ENCODE measurements around the gene NXPH1. TPM values are rescaled to one million over a fixed set of nuclear protein-coding genes. Genes with fewer than 3 reads are reported as not detected.

Gene NXPH1
- polyA plus RNA-seq, 1 of the 3 experiments (the other 2 are of a cell fraction) = not detected

DNA sequence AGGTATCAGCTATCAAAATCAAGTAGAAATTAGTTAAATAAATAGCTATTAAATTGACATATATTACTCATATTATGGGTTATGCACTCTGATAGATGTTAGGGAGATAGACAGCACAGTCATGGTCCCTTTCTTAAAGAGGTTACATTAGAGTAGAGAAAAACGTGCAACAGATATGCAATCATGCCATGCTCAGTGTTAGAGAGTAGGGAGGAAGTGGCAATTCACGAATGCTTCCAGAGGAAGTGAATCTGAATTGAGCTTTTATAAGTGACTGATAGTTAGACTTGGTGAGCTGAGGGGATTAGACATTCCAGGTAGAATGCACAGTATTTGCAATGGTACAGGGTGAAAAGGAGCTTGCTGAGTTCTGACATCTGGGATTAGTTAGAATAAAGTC, 349.8 kb downstream of the NXPH1 start:
- H3K36me3 ChIP-seq (replicated peaks in 1 of 2; ENCODE audit: control insufficient read depth in 1 of 2, insufficient read depth in 2 of 2, low read length in 1 of 2) = no peaks in the 10 kb centered on the region
- no peaks in the 10 kb centered on the region for H3K9me2 ChIP-seq
- no peak overlapping the region for H3K9ac ChIP-seq
- DNase-seq = no peak
- H3K4me2 ChIP-seq = no peak overlapping the region
- no peaks in the 10 kb centered on the region for H3K27me3 ChIP-seq (ENCODE audit: insufficient read depth)
- 26% methylated on average over 2 of the region's 2 CpGs for WGBS (ENCODE audit: low lambda C conversion rate)
- H3K9me3 ChIP-seq = no peaks in the 10 kb centered on the region
- no peak for TF ChIP-seq GABPA (IDR thresholded peaks at IDR 0.05; ENCODE audit: low read depth)
- TF ChIP-seq, protein P1, sequence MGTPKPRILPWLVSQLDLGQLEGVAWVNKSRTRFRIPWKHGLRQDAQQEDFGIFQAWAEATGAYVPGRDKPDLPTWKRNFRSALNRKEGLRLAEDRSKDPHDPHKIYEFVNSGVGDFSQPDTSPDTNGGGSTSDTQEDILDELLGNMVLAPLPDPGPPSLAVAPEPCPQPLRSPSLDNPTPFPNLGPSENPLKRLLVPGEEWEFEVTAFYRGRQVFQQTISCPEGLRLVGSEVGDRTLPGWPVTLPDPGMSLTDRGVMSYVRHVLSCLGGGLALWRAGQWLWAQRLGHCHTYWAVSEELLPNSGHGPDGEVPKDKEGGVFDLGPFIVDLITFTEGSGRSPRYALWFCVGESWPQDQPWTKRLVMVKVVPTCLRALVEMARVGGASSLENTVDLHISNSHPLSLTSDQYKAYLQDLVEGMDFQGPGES (IDR thresholded peaks at IDR 0.05; ENCODE audit: low read depth, low read length) = no peak
- no peak for TF ChIP-seq RFX5 (IDR thresholded peaks at IDR 0.05; ENCODE audit: low read length)
- no peak for TF ChIP-seq MXI1 (IDR thresholded peaks at IDR 0.05; ENCODE audit: low read depth, low read length)
- no peaks in the 10 kb centered on the region for H3F3A ChIP-seq (replicated peaks; ENCODE audit: insufficient read depth)
- ChIA-PET POLR2A (no interaction called here), CTCF (interaction anchor here (0.6 to 1.6 kb wide), 6 partner anchors 11 to 364 kb away, joined by 3 to 4 read pairs (median 4); no protein-coding TSS in a partner anchor)
- H2AFZ ChIP-seq (ENCODE audit: low read depth) = no peak overlapping the region
- no peaks in the 10 kb centered on the region; a peak in 2 of 4 replicates for H3K4me1 ChIP-seq (ENCODE audit: control insufficient read depth in 1 of 2, insufficient read depth in 2 of 2, low read depth in 1 of 2, low read length in 1 of 2)
- no peak overlapping the region for H3K27ac ChIP-seq (ENCODE audit: low read depth in 2 of 2, low read length in 1 of 2)
- no peak overlapping the region for H3K4me3 ChIP-seq (ENCODE audit: low read depth in 2 of 2, low read length in 1 of 2)
- no peaks in the 10 kb centered on the region for H3K79me2 ChIP-seq (ENCODE audit: insufficient read depth)
- no peaks in the 10 kb centered on the region for H4K20me1 ChIP-seq (ENCODE audit: insufficient read depth)

DNA sequence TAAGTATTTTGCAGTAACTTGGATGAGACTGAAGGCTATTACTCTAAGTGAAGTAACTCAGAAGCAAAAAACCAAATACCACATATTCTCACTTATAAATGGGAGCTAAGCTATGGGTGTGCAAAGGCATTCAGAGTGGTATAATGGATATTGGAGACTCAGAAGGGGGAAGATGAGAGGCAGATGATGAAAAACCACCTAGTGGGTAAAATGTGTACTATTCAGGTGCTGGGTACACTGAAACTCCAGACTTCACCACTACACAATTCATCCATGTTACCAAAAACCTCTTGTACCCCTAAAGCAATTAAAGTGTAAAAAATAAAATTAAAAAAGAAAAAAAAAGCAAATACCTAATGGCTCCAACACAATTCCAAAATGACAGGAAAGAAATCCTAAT, 351.7 kb downstream of the NXPH1 start:
- Histone ChIP-seq H3K27ac (ENCODE audit: low read depth in 2 of 2, low read length in 1 of 2) (no peak overlapping the region), H3K9me3 (no peaks in the 10 kb centered on the region), H3K4me2 (no peak overlapping the region), H3K27me3 (ENCODE audit: insufficient read depth) (no peaks in the 10 kb centered on the region), H2AFZ (ENCODE audit: low read depth) (no peak overlapping the region), H4K20me1 (ENCODE audit: insufficient read depth) (no peaks in the 10 kb centered on the region), H3K9me2 (no peaks in the 10 kb centered on the region), H3K79me2 (ENCODE audit: insufficient read depth) (no peaks in the 10 kb centered on the region), H3K36me3 (replicated peaks in 1 of 2; ENCODE audit: control insufficient read depth in 1 of 2, insufficient read depth in 2 of 2, low read length in 1 of 2) (no peaks in the 10 kb centered on the region), H3K4me3 (ENCODE audit: low read depth in 2 of 2, low read length in 1 of 2) (no peak overlapping the region), H3F3A (replicated peaks; ENCODE audit: insufficient read depth) (no peaks in the 10 kb centered on the region), H3K4me1 (ENCODE audit: control insufficient read depth in 1 of 2, insufficient read depth in 2 of 2, low read depth in 1 of 2, low read length in 1 of 2) (no peaks in the 10 kb centered on the region; a peak in 2 of 4 replicates), H3K9ac (no peak overlapping the region)
- ChIA-PET POLR2A (no interaction called here), CTCF (no interaction called here)
- TF ChIP-seq TEAD4 (IDR thresholded peaks at IDR 0.05; ENCODE audit: borderline replicate concordance, insufficient read depth) (no peak), FOSL2 (IDR thresholded peaks at IDR 0.05; ENCODE audit: borderline replicate concordance, low read depth) (no peak), RXRA (IDR thresholded peaks at IDR 0.05; ENCODE audit: borderline replicate concordance, low read depth) (no peak), ELF1 (IDR thresholded peaks at IDR 0.05) (no peak), MEF2A (IDR thresholded peaks at IDR 0.05; ENCODE audit: borderline replicate concordance, low read depth) (no peak), NRF1 (IDR thresholded peaks at IDR 0.05; ENCODE audit: low read depth, low read length) (no peak), TCF12 (IDR thresholded peaks at IDR 0.05) (no peak), GABPA (IDR thresholded peaks at IDR 0.05; ENCODE audit: low read depth) (no peak), RCOR1 (IDR thresholded peaks at IDR 0.05; ENCODE audit: low read length) (no peak), CHD2 (IDR thresholded peaks at IDR 0.05; ENCODE audit: low read length, partially characterized antibody) (no peak)
- TF ChIP-seq, protein P2, sequence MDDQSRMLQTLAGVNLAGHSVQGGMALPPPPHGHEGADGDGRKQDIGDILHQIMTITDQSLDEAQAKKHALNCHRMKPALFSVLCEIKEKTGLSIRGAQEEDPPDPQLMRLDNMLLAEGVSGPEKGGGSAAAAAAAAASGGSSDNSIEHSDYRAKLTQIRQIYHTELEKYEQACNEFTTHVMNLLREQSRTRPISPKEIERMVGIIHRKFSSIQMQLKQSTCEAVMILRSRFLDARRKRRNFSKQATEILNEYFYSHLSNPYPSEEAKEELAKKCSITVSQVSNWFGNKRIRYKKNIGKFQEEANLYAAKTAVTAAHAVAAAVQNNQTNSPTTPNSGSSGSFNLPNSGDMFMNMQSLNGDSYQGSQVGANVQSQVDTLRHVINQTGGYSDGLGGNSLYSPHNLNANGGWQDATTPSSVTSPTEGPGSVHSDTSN (IDR thresholded peaks at IDR 0.05) = no peak
- TF ChIP-seq, protein P3, sequence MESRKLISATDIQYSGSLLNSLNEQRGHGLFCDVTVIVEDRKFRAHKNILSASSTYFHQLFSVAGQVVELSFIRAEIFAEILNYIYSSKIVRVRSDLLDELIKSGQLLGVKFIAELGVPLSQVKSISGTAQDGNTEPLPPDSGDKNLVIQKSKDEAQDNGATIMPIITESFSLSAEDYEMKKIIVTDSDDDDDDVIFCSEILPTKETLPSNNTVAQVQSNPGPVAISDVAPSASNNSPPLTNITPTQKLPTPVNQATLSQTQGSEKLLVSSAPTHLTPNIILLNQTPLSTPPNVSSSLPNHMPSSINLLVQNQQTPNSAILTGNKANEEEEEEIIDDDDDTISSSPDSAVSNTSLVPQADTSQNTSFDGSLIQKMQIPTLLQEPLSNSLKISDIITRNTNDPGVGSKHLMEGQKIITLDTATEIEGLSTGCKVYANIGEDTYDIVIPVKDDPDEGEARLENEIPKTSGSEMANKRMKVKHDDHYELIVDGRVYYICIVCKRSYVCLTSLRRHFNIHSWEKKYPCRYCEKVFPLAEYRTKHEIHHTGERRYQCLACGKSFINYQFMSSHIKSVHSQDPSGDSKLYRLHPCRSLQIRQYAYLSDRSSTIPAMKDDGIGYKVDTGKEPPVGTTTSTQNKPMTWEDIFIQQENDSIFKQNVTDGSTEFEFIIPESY (IDR thresholded peaks at IDR 0.05; ENCODE audit: borderline replicate concordance, low read depth) = no peak
- TF ChIP-seq, protein P4, sequence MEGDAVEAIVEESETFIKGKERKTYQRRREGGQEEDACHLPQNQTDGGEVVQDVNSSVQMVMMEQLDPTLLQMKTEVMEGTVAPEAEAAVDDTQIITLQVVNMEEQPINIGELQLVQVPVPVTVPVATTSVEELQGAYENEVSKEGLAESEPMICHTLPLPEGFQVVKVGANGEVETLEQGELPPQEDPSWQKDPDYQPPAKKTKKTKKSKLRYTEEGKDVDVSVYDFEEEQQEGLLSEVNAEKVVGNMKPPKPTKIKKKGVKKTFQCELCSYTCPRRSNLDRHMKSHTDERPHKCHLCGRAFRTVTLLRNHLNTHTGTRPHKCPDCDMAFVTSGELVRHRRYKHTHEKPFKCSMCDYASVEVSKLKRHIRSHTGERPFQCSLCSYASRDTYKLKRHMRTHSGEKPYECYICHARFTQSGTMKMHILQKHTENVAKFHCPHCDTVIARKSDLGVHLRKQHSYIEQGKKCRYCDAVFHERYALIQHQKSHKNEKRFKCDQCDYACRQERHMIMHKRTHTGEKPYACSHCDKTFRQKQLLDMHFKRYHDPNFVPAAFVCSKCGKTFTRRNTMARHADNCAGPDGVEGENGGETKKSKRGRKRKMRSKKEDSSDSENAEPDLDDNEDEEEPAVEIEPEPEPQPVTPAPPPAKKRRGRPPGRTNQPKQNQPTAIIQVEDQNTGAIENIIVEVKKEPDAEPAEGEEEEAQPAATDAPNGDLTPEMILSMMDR (IDR thresholded peaks at IDR 0.05) = no peak
- TF ChIP-seq, protein P5, sequence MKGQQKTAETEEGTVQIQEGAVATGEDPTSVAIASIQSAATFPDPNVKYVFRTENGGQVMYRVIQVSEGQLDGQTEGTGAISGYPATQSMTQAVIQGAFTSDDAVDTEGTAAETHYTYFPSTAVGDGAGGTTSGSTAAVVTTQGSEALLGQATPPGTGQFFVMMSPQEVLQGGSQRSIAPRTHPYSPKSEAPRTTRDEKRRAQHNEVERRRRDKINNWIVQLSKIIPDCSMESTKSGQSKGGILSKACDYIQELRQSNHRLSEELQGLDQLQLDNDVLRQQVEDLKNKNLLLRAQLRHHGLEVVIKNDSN (IDR thresholded peaks at IDR 0.05; ENCODE audit: borderline replicate concordance, low read depth) = no peak
- no peak for DNase-seq

All from SK-N-SH (cell line).